Activated T-cell treated with anti-CD3 and anti-CD28 coated beads, Interleukin-2, amount 50 U/mL, for 72 hours (primary cell): ENCODE results near the gene ITSN1. TPM values are rescaled to one million over a fixed set of nuclear protein-coding genes. Genes with fewer than 3 reads are reported as not detected.

Experiments
- ATAC-seq, 2 donors: fragments of 150-1000 bp; cut with Tn5 transposase; replicated peaks in 1 of 2; 2 replicates each; pipeline ENCODE4 v1.10.0; 2021; ENCODE audit warnings: moderate library complexity in 2 of 2, mild to moderate bottlenecking in 1 of 2
- DNase-seq, 2 donors: peaks; one replicate each; pipeline ENCODE4 v3.0.0; 2021 to 2022; ENCODE audit warnings: mixed read lengths in 1 of 2
- H3K27ac Mint-ChIP-seq: one replicate; pipeline ENCODE4 v1.8.0; 2022; ENCODE audit warnings: mild to moderate bottlenecking, moderate library complexity, mixed read lengths
- H3K27me3 Mint-ChIP-seq: one replicate; pipeline ENCODE4 v1.8.0; 2022; ENCODE audit warnings: low read depth, mixed read lengths
- H3K36me3 Mint-ChIP-seq, 2 donors: one replicate each; pipeline ENCODE4 v1.8.0; 2022; ENCODE audit warnings: mixed read lengths in 2 of 2, mild to moderate bottlenecking in 1 of 2; ENCODE audit not compliant: insufficient read depth in 2 of 2
- H3K4me1 Mint-ChIP-seq: one replicate; pipeline ENCODE4 v1.8.0; 2022; ENCODE audit warnings: low read depth, mixed read lengths
- H3K4me3 Mint-ChIP-seq, 2 donors: one replicate each; pipeline ENCODE4 v1.8.0; 2022; ENCODE audit warnings: mild to moderate bottlenecking in 2 of 2, mixed read lengths in 2 of 2, moderate library complexity in 2 of 2
- H3K9me3 Mint-ChIP-seq, 2 donors: one replicate each; pipeline ENCODE4 v1.8.0; 2022; ENCODE audit warnings: mixed read lengths in 2 of 2
- total RNA-seq, 2 donors: library from RNA; stranded (reverse); gene quantifications; one replicate each; pipeline ENCODE4 v1.2.3, GENCODE V29; 2022

The ITSN1 gene
- total RNA-seq, 2 donors from 2014 or later = 2.6 to 4.5 TPM

- no peaks in the 10 kb centered on the region for H3K36me3 Mint-ChIP-seq
- H3K9me3 Mint-ChIP-seq = no peaks in the 10 kb centered on the region
- peaks cover 6% of the 10 kb centered on the region for H3K4me1 Mint-ChIP-seq
- DNase-seq (no peak), ATAC-seq (no peak)
- H3K4me3 Mint-ChIP-seq = no peak overlapping the region
- no peaks in the 10 kb centered on the region for H3K27me3 Mint-ChIP-seq
- H3K27ac Mint-ChIP-seq = no peak overlapping the region
Observed at GRCh38 chr21:33808715-33809367, 166.5 kb downstream of the ITSN1 start.

GRCh38 chr21:33810766-33811165 is 168.5 kb downstream of the ITSN1 start:
- peaks cover 0 to 1% of the 10 kb centered on the region in 2 donors for H3K36me3 Mint-ChIP-seq
- ATAC-seq = no peak
- H3K27me3 Mint-ChIP-seq = no peaks in the 10 kb centered on the region
- no peak for DNase-seq
- no peak overlapping the region for H3K27ac Mint-ChIP-seq
- no peak overlapping the region for H3K4me3 Mint-ChIP-seq
- peaks cover 6% of the 10 kb centered on the region for H3K4me1 Mint-ChIP-seq
- no peaks in the 10 kb centered on the region for H3K9me3 Mint-ChIP-seq

GRCh38 chr21:33811167-33812010 is 169.1 kb downstream of the ITSN1 start:
- DNase-seq (no peak), ATAC-seq (no peak)
- Mint-ChIP-seq H3K4me3 (no peak overlapping the region), H3K36me3 (peaks cover 0 to 1% of the 10 kb centered on the region in 2 donors), H3K27ac (no peak overlapping the region), H3K9me3 (no peaks in the 10 kb centered on the region), H3K4me1 (peaks cover 6% of the 10 kb centered on the region), H3K27me3 (no peaks in the 10 kb centered on the region)

- Mint-ChIP-seq H3K4me1 (peaks cover 2% of the 10 kb centered on the region), H3K4me3 (no peak overlapping the region), H3K9me3 (no peaks in the 10 kb centered on the region), H3K36me3 (peaks cover 0 to 1% of the 10 kb centered on the region in 2 donors), H3K27me3 (no peaks in the 10 kb centered on the region), H3K27ac (no peak overlapping the region)
- DNase-seq = no peak
- ATAC-seq = no peak
Observed at GRCh38 chr21:33813832-33814365, 171.6 kb downstream of the ITSN1 start.

GRCh38 chr21:33815143-33815707 is 172.9 kb downstream of the ITSN1 start:
- Mint-ChIP-seq H3K27me3 (no peaks in the 10 kb centered on the region), H3K4me1 (no peaks in the 10 kb centered on the region), H3K9me3 (no peaks in the 10 kb centered on the region), H3K4me3 (no peak overlapping the region), H3K27ac (no peak overlapping the region), H3K36me3 (peaks cover 0 to 1% of the 10 kb centered on the region in 2 donors)
- no peak for DNase-seq
- no peak for ATAC-seq

- Mint-ChIP-seq H3K4me1 (no peaks in the 10 kb centered on the region), H3K36me3 (peaks cover 0 to 1% of the 10 kb centered on the region in 2 donors), H3K27ac (no peak overlapping the region), H3K27me3 (no peaks in the 10 kb centered on the region), H3K4me3 (no peak overlapping the region), H3K9me3 (no peaks in the 10 kb centered on the region)
- ATAC-seq (no peak), DNase-seq (no peak)
Observed at GRCh38 chr21:33816174-33816573, 173.9 kb downstream of the ITSN1 start.

- Mint-ChIP-seq H3K9me3 (no peaks in the 10 kb centered on the region), H3K36me3 (peaks cover 0 to 1% of the 10 kb centered on the region in 2 donors), H3K4me3 (no peak overlapping the region), H3K27me3 (no peaks in the 10 kb centered on the region), H3K4me1 (no peaks in the 10 kb centered on the region), H3K27ac (no peak overlapping the region)
- ATAC-seq (no peak), DNase-seq (no peak)
Observed at GRCh38 chr21:33817138-33817537, 174.8 kb downstream of the ITSN1 start.

GRCh38 chr21:33817663-33818451 is 175.6 kb downstream of the ITSN1 start:
- no peaks in the 10 kb centered on the region for H3K27me3 Mint-ChIP-seq
- no peaks in the 10 kb centered on the region for H3K9me3 Mint-ChIP-seq
- no peak overlapping the region for H3K4me3 Mint-ChIP-seq
- H3K27ac Mint-ChIP-seq = no peak overlapping the region
- H3K36me3 Mint-ChIP-seq = peaks cover 0 to 1% of the 10 kb centered on the region in 2 donors
- H3K4me1 Mint-ChIP-seq = no peaks in the 10 kb centered on the region
- ATAC-seq (no peak), DNase-seq (no peak)

- Mint-ChIP-seq H3K36me3 (no peaks in the 10 kb centered on the region), H3K27ac (no peak overlapping the region), H3K4me3 (no peak overlapping the region), H3K27me3 (no peaks in the 10 kb centered on the region), H3K9me3 (no peaks in the 10 kb centered on the region), H3K4me1 (no peaks in the 10 kb centered on the region)
- DNase-seq = no peak
- ATAC-seq = no peak
Observed at GRCh38 chr21:33820230-33820770, 178.0 kb downstream of the ITSN1 start.

- H3K4me3 Mint-ChIP-seq = no peak overlapping the region
- H3K9me3 Mint-ChIP-seq = no peaks in the 10 kb centered on the region
- ATAC-seq (no peak), DNase-seq (no peak)
- H3K27ac Mint-ChIP-seq = no peak overlapping the region
- H3K36me3 Mint-ChIP-seq = no peaks in the 10 kb centered on the region
- no peaks in the 10 kb centered on the region for H3K4me1 Mint-ChIP-seq
- H3K27me3 Mint-ChIP-seq = no peaks in the 10 kb centered on the region
Observed at GRCh38 chr21:33820798-33821197, 178.5 kb downstream of the ITSN1 start.

GRCh38 chr21:33821503-33822322 is 179.4 kb downstream of the ITSN1 start:
- Mint-ChIP-seq H3K9me3 (no peaks in the 10 kb centered on the region), H3K27me3 (no peaks in the 10 kb centered on the region), H3K36me3 (no peaks in the 10 kb centered on the region), H3K4me1 (no peaks in the 10 kb centered on the region), H3K4me3 (no peak overlapping the region), H3K27ac (no peak overlapping the region)
- no peak for ATAC-seq
- DNase-seq = no peak
